ENCODE measurements around the gene SEMA3D.

GRCh38 chr7:84985073-84985784, 201.6 kb downstream of the SEMA3D start:
- TF ChIP-seq POLR2A (IDR thresholded peaks at IDR 0.05; ENCODE audit: low read depth, low read length) (no peak), POLR2AphosphoS5 (IDR thresholded peaks at IDR 0.05; ENCODE audit: low read depth, low read length) (no peak), PAX5 (IDR thresholded peaks at IDR 0.05; ENCODE audit: insufficient read depth, low read length, severe bottlenecking) (no peak), POU2F2 (IDR thresholded peaks at IDR 0.05; ENCODE audit: low read depth, low read length) (no peak), SPI1 (IDR thresholded peaks at IDR 0.05; ENCODE audit: low read depth, low read length) (no peak)

All from GM12891 (cell line).